ENCODE data around the gene DAP. TPM values are rescaled to one million over a fixed set of nuclear protein-coding genes. Genes with fewer than 3 reads are reported as not detected.

DAP gene
- total RNA-seq, 4 donors from 2014 or later: 33.6 to 71.4 (median 47.9) TPM

- H3K27me3 ChIP-seq: no peaks in the 10 kb centered on the region
- no peak for DNase-seq
- H3K36me3 ChIP-seq: peaks cover 0 to 19% (median 8%) of the 10 kb centered on the region in 4 donors
- no peaks in the 10 kb centered on the region for H3K9me3 ChIP-seq
- no peak overlapping the region for H3K4me3 ChIP-seq
- H3K27ac ChIP-seq: no peak overlapping the region
- WGBS, 2 donors (ENCODE audit: low coverage in 1 of 2): 84 to 86% methylated on average over 9 to 11 of the region's 11 CpGs
- intact Hi-C loops (cut with DNase I; ENCODE audit: low total_unique reads): no loop called here
- no peaks in the 10 kb centered on the region for H3K4me1 ChIP-seq
- TF ChIP-seq POLR2AphosphoS5 (IDR thresholded peaks at IDR 0.05) (no peak), POLR2A (IDR thresholded peaks at IDR 0.05) (no peak), EP300 (IDR thresholded peaks at IDR 0.05; ENCODE audit: low read depth) (no peak)
- TF ChIP-seq, protein P1, sequence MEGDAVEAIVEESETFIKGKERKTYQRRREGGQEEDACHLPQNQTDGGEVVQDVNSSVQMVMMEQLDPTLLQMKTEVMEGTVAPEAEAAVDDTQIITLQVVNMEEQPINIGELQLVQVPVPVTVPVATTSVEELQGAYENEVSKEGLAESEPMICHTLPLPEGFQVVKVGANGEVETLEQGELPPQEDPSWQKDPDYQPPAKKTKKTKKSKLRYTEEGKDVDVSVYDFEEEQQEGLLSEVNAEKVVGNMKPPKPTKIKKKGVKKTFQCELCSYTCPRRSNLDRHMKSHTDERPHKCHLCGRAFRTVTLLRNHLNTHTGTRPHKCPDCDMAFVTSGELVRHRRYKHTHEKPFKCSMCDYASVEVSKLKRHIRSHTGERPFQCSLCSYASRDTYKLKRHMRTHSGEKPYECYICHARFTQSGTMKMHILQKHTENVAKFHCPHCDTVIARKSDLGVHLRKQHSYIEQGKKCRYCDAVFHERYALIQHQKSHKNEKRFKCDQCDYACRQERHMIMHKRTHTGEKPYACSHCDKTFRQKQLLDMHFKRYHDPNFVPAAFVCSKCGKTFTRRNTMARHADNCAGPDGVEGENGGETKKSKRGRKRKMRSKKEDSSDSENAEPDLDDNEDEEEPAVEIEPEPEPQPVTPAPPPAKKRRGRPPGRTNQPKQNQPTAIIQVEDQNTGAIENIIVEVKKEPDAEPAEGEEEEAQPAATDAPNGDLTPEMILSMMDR (IDR thresholded peaks at IDR 0.05): no peak
- in situ Hi-C loops (cut with MboI; ENCODE audit: low pct_ligation_motif_present in 1 of 4, low pct_unique_long_range_greater_than_20kb in 1 of 4, low sequenced_read_pairs in 3 of 4): no loop called here
Measured at GRCh38 chr5:10684303-10685086, 76.5 kb downstream of the DAP start.

GRCh38 chr5:10682801-10683525 is 78.1 kb downstream of the DAP start:
- no peak for DNase-seq
- Histone ChIP-seq H3K36me3 (peaks cover 0 to 26% (median 9%) of the 10 kb centered on the region in 4 donors), H3K4me3 (no peak overlapping the region), H3K27me3 (no peaks in the 10 kb centered on the region), H3K27ac (no peak overlapping the region), H3K9me3 (no peaks in the 10 kb centered on the region), H3K4me1 (no peaks in the 10 kb centered on the region)
- TF ChIP-seq POLR2A (IDR thresholded peaks at IDR 0.05) (no peak), POLR2AphosphoS5 (IDR thresholded peaks at IDR 0.05) (no peak), EP300 (IDR thresholded peaks at IDR 0.05; ENCODE audit: low read depth) (no peak)
- TF ChIP-seq, protein P1 (IDR thresholded peaks at IDR 0.05): no peak
- 90 to 97% methylated on average over 2 to 16 of the region's 16 CpGs for whole genome bisulfite sequencing, 2 donors (ENCODE audit: low coverage in 1 of 2)
- intact Hi-C loops (cut with DNase I; ENCODE audit: low total_unique reads): no loop called here
- in situ Hi-C loops (cut with MboI; ENCODE audit: low pct_ligation_motif_present in 1 of 4, low pct_unique_long_range_greater_than_20kb in 1 of 4, low sequenced_read_pairs in 3 of 4): no loop called here

- H3K36me3 ChIP-seq: peaks cover 0 to 23% (median 9%) of the 10 kb centered on the region in 4 donors
- H3K27me3 ChIP-seq: no peaks in the 10 kb centered on the region
- H3K27ac ChIP-seq: no peak overlapping the region
- intact Hi-C loops (cut with DNase I; ENCODE audit: low total_unique reads): loop anchor here (1.0 kb wide), 1 partner anchor 29 kb away; no protein-coding TSS in a partner anchor
- DNase-seq: no peak
- H3K9me3 ChIP-seq: no peaks in the 10 kb centered on the region
- TF ChIP-seq POLR2AphosphoS5 (IDR thresholded peaks at IDR 0.05) (no peak), POLR2A (IDR thresholded peaks at IDR 0.05) (no peak), EP300 (IDR thresholded peaks at IDR 0.05; ENCODE audit: low read depth) (no peak)
- TF ChIP-seq, protein P1 (IDR thresholded peaks at IDR 0.05): no peak
- no peaks in the 10 kb centered on the region for H3K4me1 ChIP-seq
- in situ Hi-C loops (cut with MboI; ENCODE audit: low pct_ligation_motif_present in 1 of 4, low pct_unique_long_range_greater_than_20kb in 1 of 4, low sequenced_read_pairs in 3 of 4): no loop called here
- WGBS, 2 donors (ENCODE audit: low coverage in 1 of 2): 81 to 100% methylated on average over 1 to 22 of the region's 22 CpGs
- no peak overlapping the region for H3K4me3 ChIP-seq
Measured at GRCh38 chr5:10681731-10682679, 79.0 kb downstream of the DAP start.

Measured in transverse colon (tissue), 4 donors.